Ovary (tissue), 9 donors: ENCODE measurements around the gene C6orf141. TPM values are rescaled to one million over a fixed set of nuclear protein-coding genes. Genes with fewer than 3 reads are reported as not detected.

Source experiments
- DNase-seq, 5 donors: peaks; one replicate each; pipeline ENCODE4 v3.0.0-alpha.2; 2019 to 2020
- H3K27ac ChIP-seq, 2 donors: fragments of 200-600 bp; one replicate each; pipeline versions ENCODE4 v1.5.1 to v1.8.0; 2019 to 2022
- H3K27me3 ChIP-seq: fragments of 200-600 bp; one replicate; pipeline ENCODE4 v1.8.0; 2022
- H3K36me3 ChIP-seq: fragments of 200-600 bp; sonication (generic); one replicate; pipeline ENCODE4 v1.5.1; 2019
- H3K4me1 ChIP-seq: one replicate; pipeline ENCODE4 v1.8.1; 2013; ENCODE audit warnings: mild to moderate bottlenecking, moderate library complexity; ENCODE audit not compliant: insufficient read depth
- H3K4me3 ChIP-seq: fragments of 200-600 bp; sonication (generic); one replicate; pipeline ENCODE4 v1.5.1; 2017
- H3K9me3 ChIP-seq, 2 donors: fragments of 200-600 bp in 1 of 2; sonication (generic) in 1 of 2; one replicate each; pipeline versions ENCODE4 v1.5.1 to v1.8.1; 2013 to 2019; ENCODE audit warnings: mild to moderate bottlenecking in 1 of 2, moderate library complexity in 1 of 2
- EP300 ChIP-seq: sonication (generic); formaldehyde crosslinking; IDR thresholded peaks from one replicate; pipeline ENCODE4 v1.6.1; 2017; ENCODE audit warnings: antibody characterized with exemption
- POLR2A ChIP-seq: fragments of 450-650 bp; IDR thresholded peaks from one replicate; pipeline ENCODE4 v1.6.1; 2017; ENCODE audit warnings: antibody characterized with exemption, mild to moderate bottlenecking, moderate library complexity
- WGBS, 3 donors: extraction: QIAGEN DNeasy Blood & Tissue Kit in 1 of 3; methylation state at CpG; one replicate each; pipeline versions ENCODE4 v1.1.5 to v1.1.7; 2013 to 2017; 5-methylcytosine and 5-hydroxymethylcytosine counted together
- intact Hi-C, 4 donors: fragments of 100-400 bp; cut with DNase I; formaldehyde crosslinking; loops; one replicate each; pipeline versions ENCODE4 v1.11.0 to v1.15.1; 2022 to 2023
- polyA plus RNA-seq, 2 donors: library from polyadenylated mRNA; stranded (reverse); fragments of 200-250 nt in 1 of 2; fragments of 350-450 nt in 1 of 2; fragmentation: Illumina TruSeq in 1 of 2; extraction: RNeasy Lipid Tissue Mini Kit (QIAGEN cat#74804) in 1 of 2; gene quantifications; one replicate each; pipeline ENCODE4 v1.2.3, GENCODE V29; 2013 to 2014
- total RNA-seq, 7 donors: library from RNA; depleted of rRNA in 2 of 7; stranded (reverse); fragments of >200 nt in 2 of 7; fragmentation: NEBNext Ultra II Directional in 3 of 7; extraction: Animal tissue kit (Norgen Biotek cat#: 25700) in 3 of 7; gene quantifications; one replicate each; pipeline versions ENCODE4 v1.1.0 to v1.2.4, GENCODE V29; 2016 to 2023
- TF ChIP-seq, protein P1 (sequence below), 3 donors: fragments of 450-650 bp in 2 of 3; fragments of 200-600 bp in 1 of 3; IDR thresholded peaks; one replicate each; pipeline versions ENCODE4 v1.5.1 to v1.8.0; 2016 to 2022; ENCODE audit warnings: antibody characterized with exemption in 3 of 3, mild to moderate bottlenecking in 1 of 3
- donor health status: DM: no; HTN: no; CAD: no; lungs with moderate emphysema.
- donor health status: DM: no; HTN: no; CAD: no.
- donor health status: Bipolar disorder and iron deficiency.
- donor health status: DM: yes; HTN: yes; CAD: no.
- donor health status: DM: no; HTN: no; CAD: no.
- donor health status: DM: yes; HTN: yes; CAD: no.

The C6orf141 gene
- total and polyA plus RNA-seq, 9 donors = 0.40 to 5.2 (median 1.9) TPM; not detected in 1

DNA sequence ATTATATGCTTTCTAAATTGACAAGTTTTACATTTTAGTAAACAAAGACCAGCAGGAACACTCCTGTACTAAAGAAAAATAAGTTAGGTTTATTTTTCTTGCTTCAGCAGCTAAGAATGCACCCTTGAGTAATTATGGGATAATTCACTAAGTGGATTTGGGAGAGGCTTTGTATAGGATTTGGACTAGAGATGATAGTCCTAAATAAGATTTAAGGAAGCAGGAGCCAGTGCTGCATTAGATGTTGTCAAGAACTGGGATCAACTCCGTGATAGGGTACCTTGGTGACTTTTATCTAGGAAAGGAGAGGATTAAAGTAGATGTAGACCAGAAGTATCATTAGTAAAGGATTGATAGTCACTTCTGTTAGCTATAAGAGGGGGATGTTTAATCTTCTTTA is 4.1 kb upstream of the C6orf141 start:
- WGBS, 3 donors = 73 to 87% (median 84%) methylated on average over 1 of the region's 1 CpG
- H3K9me3 ChIP-seq = no peaks in the 10 kb centered on the region

DNA sequence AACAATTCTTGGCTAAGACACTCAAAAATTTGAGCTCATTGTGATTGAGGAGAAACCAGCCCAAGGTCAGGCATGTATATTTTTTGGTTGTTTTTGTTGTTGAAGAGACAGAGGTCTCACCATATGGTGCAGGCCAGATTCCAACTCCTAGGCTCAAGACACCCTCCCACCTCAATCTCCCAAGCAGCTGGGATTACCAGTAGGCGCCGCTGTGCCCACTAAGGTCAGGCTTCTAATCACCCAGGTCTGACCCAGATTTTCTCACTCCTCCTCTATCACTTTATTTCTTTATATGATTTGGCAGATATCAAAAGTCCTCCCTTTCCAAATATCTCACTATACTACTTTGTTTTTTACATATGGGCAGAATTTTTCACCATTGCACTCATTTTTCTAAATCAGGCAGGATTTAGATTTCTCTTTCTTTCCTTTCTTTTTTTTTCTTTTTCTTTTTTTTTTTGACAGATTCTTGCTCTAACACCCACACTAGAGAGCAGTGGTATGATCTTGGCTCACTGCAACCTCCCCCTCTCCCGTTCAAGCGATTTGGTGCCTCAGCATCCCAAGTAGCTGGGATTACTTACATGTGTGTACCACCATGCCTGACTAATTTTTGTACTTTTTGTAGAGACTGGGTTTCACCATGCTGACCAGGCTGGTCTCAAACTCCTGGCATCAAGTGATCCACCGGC is 1.7 kb upstream of the C6orf141 start:
- Histone ChIP-seq H3K27me3 (no peaks in the 10 kb centered on the region), H3K36me3 (no peaks in the 10 kb centered on the region), H3K4me1 (no peaks in the 10 kb centered on the region), H3K4me3 (no peak overlapping the region), H3K9me3 (no peaks in the 10 kb centered on the region), H3K27ac (no peak overlapping the region)
- 78 to 85% (median 81%) methylated on average over 5 of the region's 5 CpGs for WGBS, 3 donors
- no peak for DNase-seq
- TF ChIP-seq, protein P1, sequence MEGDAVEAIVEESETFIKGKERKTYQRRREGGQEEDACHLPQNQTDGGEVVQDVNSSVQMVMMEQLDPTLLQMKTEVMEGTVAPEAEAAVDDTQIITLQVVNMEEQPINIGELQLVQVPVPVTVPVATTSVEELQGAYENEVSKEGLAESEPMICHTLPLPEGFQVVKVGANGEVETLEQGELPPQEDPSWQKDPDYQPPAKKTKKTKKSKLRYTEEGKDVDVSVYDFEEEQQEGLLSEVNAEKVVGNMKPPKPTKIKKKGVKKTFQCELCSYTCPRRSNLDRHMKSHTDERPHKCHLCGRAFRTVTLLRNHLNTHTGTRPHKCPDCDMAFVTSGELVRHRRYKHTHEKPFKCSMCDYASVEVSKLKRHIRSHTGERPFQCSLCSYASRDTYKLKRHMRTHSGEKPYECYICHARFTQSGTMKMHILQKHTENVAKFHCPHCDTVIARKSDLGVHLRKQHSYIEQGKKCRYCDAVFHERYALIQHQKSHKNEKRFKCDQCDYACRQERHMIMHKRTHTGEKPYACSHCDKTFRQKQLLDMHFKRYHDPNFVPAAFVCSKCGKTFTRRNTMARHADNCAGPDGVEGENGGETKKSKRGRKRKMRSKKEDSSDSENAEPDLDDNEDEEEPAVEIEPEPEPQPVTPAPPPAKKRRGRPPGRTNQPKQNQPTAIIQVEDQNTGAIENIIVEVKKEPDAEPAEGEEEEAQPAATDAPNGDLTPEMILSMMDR (IDR thresholded peaks at IDR 0.05) = no peak
- TF ChIP-seq POLR2A (no peak), EP300 (no peak)
- intact Hi-C loops = no loop called here

More for the DNA sequence above, 4.1 kb upstream of the C6orf141 start:
- H3K27me3 ChIP-seq = no peaks in the 10 kb centered on the region
- H3K4me1 ChIP-seq = no peaks in the 10 kb centered on the region
- H3K4me3 ChIP-seq = no peak overlapping the region
- TF ChIP-seq, protein P1 (IDR thresholded peaks at IDR 0.05) = no peak
- no peak for TF ChIP-seq EP300
- no peak for TF ChIP-seq POLR2A
- no peak overlapping the region for H3K27ac ChIP-seq
- DNase-seq = no peak
- H3K36me3 ChIP-seq = no peaks in the 10 kb centered on the region
- intact Hi-C loops = no loop called here

DNA sequence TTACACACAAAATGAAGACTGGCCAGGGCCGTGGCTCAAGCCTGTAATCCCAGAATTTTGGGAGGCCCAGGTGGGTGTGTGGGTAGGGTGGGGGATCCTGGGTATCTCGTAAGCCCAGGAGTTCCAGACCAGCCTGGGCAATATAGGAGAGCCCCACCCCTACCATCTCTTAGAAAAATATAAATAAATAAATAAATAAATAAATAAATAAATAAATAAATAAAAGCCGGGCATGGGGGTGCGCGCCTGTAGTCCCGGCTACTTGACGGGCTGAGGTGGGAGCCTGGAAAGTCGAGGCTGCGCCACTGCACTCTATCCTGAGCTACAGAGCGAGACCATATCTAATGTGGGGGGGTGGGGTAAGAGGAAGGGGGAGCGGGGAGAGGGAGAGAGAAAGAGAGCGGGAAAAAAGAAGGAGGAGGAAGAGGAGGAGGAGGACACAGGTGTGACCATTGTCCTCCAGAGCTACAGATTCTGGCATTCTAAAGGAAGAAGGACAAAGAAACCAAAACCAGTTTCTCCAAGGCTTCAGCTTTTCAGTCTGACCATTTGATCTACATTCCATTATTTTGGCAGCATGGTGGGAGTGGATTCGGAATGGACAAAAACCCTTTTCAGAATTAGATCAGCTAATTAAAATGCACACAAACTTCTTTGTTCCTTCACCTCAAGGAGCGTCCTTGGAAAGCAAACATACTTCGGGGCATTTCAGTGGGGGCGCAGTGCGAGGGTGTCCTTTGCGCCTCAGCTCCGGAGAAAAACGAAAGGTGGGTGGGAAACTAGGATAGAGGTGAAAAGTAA is 577 bp upstream of the C6orf141 start:
- H3K36me3 ChIP-seq = no peaks in the 10 kb centered on the region
- intact Hi-C loops = no loop called here
- WGBS, 3 donors = 38 to 42% (median 41%) methylated on average over 19 to 20 of the region's 20 CpGs
- H3K4me3 ChIP-seq = peak overlapping the region; percentile 32
- no peak for DNase-seq
- no peak for TF ChIP-seq EP300
- TF ChIP-seq, protein P1 (IDR thresholded peaks at IDR 0.05) = no peak
- TF ChIP-seq POLR2A = no peak
- H3K27me3 ChIP-seq = no peaks in the 10 kb centered on the region
- H3K9me3 ChIP-seq = no peaks in the 10 kb centered on the region
- H3K27ac ChIP-seq = no peak overlapping the region
- H3K4me1 ChIP-seq = no peaks in the 10 kb centered on the region

DNA sequence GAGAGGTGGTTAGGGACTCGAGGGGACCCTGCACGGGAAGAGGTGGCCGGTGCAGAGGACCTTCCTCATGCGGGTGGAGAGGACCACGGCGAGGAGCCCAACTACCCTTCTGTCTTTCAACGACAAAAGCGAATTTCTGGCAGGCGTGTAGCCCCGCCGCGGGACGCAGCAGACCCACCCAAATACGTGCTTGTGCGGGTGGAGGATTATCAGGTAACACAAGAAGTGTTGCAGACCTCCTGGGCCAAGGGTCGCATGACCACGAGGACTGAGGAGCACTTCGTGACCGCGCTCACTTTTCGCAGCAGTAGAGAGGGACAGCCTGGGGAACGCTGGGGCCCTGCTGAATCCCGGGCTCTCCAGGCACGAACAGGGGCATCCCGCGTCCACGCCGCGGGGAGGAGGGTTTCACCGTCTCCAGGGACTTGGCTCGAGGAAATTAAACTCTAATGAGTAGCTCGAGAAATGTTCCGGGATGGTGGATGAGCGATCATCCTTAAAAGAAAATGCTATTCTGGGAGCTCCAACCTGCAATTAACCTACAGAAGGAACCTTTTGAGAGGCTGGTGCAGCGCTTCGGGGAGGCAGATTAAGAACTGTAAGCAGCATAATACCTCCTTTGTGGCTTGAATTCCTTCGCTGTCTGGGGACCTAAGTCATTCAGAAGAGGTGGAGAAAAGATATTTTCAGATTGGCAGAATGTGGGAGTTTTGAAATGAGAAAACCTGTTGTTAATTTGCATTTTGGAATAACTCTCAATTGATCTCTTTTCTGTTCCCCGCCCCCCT is 804 bp downstream of the C6orf141 start:
- TF ChIP-seq, protein P1 (IDR thresholded peaks at IDR 0.05) = no peak
- TF ChIP-seq POLR2A (no peak), EP300 (no peak)
- Histone ChIP-seq H3K27me3 (no peaks in the 10 kb centered on the region), H3K9me3 (no peaks in the 10 kb centered on the region), H3K36me3 (no peaks in the 10 kb centered on the region), H3K4me3 (peak overlapping the region; percentile 32), H3K4me1 (no peaks in the 10 kb centered on the region), H3K27ac (no peak overlapping the region)
- WGBS, 3 donors = 1 to 3% (median 1%) methylated on average over 31 to 38 of the region's 38 CpGs
- intact Hi-C loops = no loop called here
- peak in 1 of 5 donors; percentile 11 for DNase-seq
